Neural cell (in vitro differentiated cells): ENCODE data around the gene TSG101.

ENCODE experiments used
- TAF1 ChIP-seq: IDR thresholded peaks from 2 replicates; pipeline ENCODE4 v1.6.1; 2012; ENCODE audit warnings: low read depth
- TF ChIP-seq, protein P1 (sequence below): fragments of 450-650 bp; IDR thresholded peaks from 2 replicates; pipeline ENCODE4 v1.5.1; 2014; ENCODE audit warnings: antibody characterized with exemption, mild to moderate bottlenecking, moderate library complexity; ENCODE audit not compliant: poor library complexity, severe bottlenecking

GRCh38 chr11:18472587-18472986, 54.2 kb downstream of the TSG101 start:
- no peak for TF ChIP-seq TAF1
- TF ChIP-seq, protein P1, sequence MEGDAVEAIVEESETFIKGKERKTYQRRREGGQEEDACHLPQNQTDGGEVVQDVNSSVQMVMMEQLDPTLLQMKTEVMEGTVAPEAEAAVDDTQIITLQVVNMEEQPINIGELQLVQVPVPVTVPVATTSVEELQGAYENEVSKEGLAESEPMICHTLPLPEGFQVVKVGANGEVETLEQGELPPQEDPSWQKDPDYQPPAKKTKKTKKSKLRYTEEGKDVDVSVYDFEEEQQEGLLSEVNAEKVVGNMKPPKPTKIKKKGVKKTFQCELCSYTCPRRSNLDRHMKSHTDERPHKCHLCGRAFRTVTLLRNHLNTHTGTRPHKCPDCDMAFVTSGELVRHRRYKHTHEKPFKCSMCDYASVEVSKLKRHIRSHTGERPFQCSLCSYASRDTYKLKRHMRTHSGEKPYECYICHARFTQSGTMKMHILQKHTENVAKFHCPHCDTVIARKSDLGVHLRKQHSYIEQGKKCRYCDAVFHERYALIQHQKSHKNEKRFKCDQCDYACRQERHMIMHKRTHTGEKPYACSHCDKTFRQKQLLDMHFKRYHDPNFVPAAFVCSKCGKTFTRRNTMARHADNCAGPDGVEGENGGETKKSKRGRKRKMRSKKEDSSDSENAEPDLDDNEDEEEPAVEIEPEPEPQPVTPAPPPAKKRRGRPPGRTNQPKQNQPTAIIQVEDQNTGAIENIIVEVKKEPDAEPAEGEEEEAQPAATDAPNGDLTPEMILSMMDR = no peak
